ENCODE data around the gene NEK6.

GRCh38 chr9:124346347-124347163, 88.8 kb downstream of the NEK6 start:
- TF ChIP-seq CTCF (conservative IDR thresholded peaks at IDR 0.05; ENCODE audit: low read length): no peak
- TF ChIP-seq EZH2phosphoT487 (IDR thresholded peaks at IDR 0.05; ENCODE audit: borderline replicate concordance, low read depth, low read length): no peak
